HG03039 (cell line): ENCODE data around the gene MEST.
"Not testable (repeated sequence)": the region's sequence is repeated elsewhere in the genome, so short reads cannot be mapped to it uniquely, and the experiment has no call there.

ENCODE experiments used
- ATAC-seq: cut with Tn5 transposase; IDR thresholded peaks from one replicate; pipeline ENCODE4 v1.9.1; 2021; ENCODE audit warnings: mild to moderate bottlenecking, moderate library complexity; ENCODE audit not compliant: unreplicated experiment

MEST gene, protein sequence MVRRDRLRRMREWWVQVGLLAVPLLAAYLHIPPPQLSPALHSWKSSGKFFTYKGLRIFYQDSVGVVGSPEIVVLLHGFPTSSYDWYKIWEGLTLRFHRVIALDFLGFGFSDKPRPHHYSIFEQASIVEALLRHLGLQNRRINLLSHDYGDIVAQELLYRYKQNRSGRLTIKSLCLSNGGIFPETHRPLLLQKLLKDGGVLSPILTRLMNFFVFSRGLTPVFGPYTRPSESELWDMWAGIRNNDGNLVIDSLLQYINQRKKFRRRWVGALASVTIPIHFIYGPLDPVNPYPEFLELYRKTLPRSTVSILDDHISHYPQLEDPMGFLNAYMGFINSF

DNA sequence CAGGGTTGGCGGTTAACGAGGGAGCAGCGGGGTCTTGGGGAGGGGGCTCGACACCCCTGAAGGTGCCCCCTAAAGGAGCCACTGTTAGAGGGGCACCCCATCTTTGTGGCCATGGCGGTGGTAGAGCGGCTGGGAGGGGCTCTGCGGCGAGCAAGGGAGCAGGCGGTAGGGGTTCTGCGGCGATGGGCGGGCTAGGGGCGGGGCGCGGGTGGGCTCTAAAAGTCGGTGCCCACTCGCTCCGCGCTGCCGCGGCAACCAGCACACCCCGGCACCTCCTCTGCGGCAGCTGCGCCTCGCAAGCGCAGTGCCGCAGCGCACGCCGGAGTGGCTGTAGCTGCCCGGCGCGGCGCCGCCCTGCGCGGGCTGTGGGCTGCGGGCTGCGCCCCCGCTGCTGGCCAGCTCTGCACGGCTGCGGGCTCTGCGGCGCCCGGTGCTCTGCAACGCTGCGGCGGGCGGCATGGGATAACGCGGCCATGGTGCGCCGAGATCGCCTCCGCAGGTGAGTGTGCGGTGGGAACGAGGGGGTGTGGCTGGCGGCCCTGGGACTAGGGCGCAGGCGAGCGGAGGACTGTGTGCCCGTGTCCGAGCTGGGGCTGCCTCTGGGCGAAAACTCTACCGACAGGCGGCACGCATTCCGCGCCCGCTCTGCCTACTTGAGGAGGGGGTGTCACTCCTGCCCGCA, at the start of gene MEST:
TSS of gene MEST (plus strand) at position 245 of the 682 bp plus-strand sequence. CDS start at position 474, 229 bp downstream.
- ATAC-seq: no peak

DNA sequence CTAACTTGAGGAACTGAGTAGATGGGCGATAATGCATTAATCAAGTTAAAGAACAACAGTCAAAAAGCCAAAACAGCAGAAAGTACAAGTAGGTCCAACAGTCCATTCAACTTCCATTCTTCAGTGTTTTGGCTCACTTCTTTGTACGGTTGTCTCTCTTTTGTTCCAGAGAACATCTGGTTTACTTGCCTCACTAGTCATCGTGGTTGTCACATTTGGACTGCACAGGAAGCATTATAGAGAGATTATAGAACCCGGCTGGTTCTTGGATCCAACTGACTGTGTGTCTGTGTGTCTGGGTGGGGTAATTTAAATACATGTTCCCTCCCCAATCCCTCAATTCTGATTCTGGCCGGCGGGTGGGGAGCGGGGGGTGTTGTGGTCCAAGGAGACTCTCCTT, 49.3 kb upstream of the MEST start:
- no peak for ATAC-seq

DNA sequence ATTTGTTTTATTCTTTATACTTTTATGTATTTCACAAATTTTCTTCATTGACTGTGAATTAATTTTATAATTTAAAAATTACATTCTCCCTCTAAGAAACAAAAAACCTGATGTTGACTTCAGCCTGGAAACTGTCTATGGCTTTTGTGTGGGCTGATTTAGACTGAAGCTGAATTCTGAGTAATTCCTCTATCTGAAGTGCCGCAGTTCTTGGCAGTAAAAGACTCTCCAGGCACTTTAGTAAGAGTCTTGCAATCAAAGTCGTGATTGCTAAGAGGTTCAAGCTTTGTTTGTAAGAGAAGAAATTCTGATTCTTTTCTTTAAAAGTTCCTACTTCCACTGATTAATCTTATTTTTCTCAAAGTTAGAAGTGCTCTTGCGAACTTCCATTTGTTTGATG, 47.7 kb upstream of the MEST start:
- ATAC-seq: no peak

DNA sequence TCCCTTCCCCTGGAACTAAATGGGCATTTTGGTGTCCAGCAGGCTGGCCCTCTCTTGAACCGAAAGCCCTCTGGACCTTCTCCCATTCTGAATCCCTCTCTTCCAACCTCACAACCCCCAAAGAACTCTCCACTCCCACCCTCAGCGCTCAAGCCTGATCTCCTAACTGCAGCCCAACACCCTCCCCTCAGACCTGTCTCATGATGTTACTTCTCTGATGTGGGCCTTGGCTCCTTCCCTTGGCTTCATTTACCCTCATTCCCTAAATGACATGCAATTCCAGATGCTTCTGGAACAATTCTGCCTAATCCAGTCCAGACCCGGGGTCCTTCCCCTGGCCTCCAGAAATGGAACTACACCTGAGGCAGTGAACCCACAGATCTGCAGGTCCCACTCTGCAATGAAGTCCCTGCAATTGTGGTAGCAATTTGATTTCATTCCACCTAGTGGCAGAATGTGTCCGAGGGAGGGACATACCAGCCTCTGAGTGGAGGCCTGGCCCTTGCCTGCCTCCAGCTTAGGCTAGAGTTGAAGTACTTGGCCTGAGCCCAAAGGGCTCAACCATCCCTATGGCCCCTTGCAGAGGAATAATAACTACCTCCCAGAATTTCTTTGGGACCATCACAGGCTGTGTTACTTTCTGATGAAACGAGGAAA, 47.0 kb upstream of the MEST start:
- ATAC-seq: no peak

DNA sequence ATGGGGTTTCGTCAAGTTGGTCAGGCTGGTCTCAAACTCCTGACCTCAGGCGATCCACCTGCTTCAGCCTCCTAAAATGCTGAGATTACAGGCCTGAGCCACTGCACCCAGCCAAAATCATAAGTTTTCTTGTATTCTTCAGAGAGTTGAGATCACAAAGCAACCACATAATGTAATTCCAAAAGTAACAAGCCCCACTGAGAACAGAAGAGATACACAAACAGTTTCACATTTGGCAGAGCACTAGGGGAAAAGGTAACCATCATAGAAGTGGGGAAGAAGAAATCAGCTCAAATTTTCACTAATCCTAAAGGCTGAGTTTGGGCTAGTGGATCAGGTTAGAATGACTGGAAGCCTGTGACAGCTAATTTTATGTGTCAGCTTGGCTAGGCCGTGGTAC, 45.6 kb upstream of the MEST start:
- no peak for ATAC-seq

DNA sequence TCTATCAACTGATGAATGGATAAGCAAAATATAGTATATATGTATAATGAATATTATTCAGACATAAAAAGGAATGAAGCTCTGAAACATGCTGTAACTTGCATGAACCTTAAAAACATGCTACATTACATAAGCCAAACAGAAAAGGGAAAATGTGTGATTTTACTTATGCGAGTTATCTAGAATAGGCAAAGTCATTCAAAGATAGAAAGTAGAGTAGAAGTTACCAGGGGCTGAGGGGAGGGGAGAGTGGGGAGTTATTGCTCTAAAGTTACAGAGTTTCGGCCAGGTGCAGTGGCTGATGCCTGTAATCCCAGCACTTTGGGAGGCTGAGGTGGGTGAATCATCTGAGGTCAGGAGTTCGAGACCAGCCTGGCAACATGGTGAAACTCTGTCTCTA, 40.5 kb upstream of the MEST start:
- ATAC-seq: not testable (repeated sequence)

DNA sequence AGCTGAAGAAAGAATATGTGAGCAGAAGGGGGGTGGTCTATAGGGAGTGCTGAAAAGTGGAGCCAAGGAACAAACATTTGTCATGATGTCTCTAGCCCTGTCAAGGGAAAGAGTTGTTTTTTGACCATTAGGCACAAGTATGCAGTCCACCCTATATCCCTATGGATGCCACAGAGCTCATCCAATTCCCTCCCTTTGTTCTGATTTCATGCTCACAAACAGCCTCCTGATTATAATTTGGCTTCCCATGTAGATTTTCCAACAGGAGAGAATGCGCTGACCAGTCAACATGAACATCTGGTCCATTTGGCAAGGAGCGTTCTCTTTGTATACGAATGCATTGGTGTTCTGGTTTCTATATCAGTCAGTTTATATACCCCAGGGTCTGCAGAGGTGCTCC, 38.9 kb upstream of the MEST start:
- no peak for ATAC-seq

DNA sequence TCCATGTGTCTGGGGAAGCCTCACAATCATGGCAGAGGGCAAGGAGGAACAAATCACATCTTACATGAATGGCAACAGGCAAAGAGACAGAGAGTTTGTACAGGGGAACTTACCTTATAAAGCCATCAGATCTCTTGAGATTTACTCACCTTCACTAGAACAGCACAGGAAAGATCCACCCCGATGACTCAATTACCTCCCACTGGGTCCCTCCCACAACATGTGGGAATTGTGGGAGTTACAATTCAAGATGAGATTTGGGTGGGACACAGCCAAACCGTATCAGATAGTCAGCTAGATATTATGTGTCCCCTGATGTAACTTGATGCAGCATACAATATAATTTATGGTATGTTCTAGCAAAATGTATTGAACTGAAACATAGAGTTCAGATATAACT, 36.9 kb upstream of the MEST start:
- no peak for ATAC-seq

DNA sequence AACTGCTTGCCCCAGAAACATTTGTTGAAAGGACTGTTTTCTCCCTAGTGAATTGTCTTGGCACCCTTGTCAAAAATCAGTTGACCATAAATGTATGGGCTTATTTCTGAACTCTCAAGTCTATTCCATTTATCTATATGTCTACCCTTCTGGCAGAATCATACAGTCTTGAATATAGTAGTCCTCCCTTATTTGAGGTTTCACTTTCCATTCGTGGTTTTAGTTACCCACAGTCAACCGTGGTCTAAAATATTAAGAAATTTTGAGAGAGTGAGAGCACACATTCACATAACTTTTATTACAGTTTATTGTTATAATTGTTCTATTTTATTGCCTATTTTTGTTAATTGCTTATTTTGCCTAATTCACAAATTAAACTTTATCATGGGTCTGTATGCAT, 33.6 kb upstream of the MEST start:
- no peak for ATAC-seq

DNA sequence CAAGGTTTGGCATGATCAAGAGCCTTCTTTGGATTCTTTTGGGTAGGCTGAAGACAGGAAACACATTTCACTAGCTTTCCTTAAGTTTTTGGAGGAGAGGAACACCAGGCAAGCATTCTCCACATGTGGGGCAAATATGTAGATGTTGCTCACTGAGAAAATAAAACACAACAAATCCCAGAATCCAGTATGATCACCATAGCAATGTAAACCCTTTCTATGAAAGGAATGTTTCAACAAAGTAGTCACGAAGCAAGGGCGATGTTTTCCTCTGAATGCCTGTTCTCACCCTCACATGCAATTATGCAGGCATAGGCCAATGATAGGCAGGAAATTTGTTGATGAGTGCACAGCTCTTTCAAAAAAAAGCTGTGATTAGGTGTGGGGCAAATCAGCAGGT, 30.6 kb upstream of the MEST start:
- ATAC-seq: no peak

DNA sequence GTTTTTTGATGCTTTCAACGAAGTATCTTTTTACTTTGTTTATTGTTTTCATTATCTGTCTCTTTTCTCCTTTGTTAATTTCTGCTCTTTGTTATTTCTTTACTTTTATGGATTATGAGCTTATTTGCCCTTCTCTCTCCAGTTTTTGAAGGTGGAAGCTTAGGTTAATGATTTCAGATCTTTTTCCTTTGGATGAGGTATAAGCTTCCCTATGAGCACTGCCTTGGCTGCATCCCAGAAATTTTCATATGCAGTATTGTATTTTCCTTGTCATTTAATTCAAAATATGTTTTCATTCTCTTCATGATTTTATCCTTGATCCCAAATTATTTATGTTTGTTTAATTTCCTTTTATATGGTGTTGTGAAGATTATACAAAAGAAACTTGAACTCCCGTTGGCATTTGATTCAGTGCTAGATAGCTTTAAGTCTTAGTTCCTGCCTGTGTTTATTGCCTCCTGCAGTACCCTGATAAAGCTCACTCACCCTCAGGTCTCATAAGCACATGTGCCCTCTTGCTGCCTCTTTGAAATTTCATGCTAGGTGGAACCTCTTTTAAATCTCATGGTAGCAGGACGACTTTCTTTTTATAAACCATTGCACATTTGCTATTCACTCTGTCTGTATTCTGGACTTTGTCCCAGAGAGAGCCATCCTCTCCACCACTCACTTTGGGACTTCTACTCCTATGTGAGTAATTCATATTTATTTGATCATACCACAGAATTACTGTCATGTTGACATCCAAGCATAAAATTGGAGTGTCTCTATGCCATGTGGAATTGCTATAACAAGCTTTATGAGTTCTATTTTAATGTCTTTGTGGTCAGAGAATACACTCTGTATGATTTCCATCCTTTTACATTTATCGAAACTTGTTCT, 28.1 kb upstream of the MEST start:
- no peak for ATAC-seq

DNA sequence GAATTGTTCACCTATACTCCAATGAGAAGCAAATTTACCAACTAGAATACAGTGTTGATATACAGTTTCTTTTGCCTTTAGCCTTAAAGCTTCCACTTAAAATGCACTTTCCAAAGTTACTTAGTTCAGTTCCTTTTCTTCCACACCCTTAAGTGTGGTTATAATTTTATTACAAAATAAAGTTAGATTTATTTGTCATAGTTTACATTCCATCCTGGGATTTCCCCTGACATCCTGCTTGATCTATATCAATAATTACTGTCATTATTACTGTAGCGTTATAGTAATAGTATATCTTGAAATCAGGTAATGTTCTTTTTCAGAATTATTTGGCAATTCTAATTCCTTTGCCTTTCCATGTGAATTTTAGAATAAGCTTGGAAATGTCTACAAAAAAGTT, 23.3 kb upstream of the MEST start:
- no peak for ATAC-seq

DNA sequence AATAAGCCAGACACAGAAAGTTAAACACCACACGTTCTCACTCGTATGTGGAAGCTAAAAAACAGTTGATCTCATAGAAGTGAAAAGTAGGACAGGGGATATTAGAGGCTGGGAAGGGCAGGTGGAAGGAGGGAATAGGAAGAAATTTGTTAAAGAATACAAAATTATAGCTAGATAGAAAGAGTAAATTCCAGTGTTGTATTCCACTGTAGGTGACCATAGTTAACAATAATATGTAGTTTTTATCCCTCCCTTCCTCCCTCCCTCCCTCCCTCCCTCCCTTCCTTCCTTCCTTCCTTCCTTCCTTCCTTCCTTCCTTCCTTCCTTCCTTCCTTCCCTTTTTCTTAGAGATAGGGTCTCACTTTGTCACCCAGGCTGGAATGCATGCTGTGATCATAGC, 19.9 kb upstream of the MEST start:
- ATAC-seq: no peak

DNA sequence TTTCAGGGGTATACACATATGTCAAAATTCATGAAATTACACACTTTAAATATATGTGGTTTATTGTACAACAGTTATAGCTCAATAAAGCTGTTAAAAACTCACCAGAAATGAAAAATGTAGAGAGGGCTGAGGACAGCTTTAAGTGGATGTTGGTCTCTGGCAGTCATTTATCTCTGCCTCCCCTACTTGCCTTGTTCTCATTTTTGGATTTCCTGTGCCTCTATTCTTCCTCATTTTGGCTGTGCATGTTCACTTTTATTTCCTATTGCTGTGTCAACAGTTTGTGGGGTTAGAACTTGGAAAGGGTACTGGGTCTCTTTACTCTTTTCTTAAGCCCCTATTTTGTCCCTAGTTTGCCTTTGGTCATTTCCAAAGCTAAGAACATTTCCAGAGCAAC, 18.6 kb upstream of the MEST start:
- ATAC-seq: no peak

DNA sequence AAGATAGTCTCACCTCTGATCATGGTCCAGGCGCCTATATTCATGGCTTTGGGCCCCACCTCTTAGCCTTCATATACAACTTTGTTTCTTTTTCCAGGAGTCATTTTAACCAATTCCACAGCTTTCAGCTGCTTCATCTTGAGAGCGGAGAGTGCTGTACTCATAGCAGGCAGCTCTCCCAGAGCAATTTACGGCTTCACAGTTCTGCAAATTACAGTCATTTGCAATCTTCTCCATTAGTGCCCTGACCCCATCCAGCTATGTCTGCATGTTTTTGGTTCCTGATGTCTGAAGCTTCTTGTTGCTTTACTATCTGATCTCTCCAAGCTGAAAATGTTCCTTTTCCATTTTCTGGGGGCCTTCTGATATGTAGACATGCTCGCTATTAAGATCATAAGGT, 18.0 kb upstream of the MEST start:
- no peak for ATAC-seq

DNA sequence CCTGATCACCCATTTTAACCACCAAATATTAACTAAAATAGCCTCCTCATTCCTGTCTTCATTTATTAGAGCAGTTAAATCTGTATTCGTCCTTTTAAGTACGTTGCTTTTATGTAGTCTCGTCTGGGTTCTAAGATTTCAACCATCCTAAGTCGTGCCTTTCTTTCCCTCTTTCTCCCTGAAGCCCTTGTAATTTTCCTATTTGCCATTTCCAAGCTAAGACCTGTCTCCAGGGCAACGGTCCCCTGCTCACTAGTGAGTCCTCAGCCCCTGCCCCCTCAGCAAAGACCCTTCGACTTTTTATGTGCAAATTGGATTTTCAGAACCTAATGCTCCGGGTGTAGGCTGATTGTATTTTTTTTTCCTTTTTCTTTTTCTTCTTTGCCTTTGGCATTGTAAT, 16.1 kb upstream of the MEST start:
- ATAC-seq: no peak

DNA sequence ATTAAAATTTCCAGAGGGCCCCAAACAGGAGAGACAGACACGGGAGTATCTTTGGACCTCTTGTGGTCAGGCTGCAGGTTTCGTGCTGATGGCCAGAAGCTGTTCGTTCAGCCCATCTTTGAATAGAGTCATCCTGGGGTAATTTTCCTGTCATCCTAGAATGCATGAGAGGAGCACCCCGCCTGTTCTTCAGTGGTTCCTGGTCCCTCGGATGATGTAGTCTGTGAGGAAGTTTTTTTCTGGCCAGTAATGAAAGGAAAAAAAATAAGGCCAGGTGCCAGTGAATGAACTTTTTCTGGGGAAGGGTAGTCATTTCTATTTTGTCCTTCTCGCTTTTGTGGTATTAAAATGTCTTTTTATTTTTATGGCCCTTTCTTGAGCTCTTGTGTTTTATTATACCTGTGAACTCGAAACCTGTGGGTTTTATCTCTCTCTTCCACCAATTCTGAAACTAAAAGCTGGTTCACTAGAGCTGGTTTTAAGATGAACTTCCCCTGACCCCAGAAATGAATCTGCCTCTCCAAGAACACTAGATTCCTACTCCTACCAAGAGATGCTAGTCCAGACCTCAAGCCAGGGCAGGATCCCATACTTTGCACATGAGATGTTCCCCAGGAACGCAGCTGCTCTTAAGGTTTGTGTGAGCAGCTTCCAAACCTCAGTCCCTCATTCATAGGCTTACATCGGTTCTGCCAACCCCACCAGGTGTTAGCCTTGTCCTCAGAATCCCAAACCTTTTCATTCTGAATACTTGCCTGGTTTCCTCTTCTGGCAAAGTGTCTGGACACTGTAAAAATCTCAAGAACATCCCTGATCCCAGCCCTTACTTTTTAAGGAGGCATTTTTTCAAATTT, 15.4 kb upstream of the MEST start:
- ATAC-seq: peak; percentile 72

DNA sequence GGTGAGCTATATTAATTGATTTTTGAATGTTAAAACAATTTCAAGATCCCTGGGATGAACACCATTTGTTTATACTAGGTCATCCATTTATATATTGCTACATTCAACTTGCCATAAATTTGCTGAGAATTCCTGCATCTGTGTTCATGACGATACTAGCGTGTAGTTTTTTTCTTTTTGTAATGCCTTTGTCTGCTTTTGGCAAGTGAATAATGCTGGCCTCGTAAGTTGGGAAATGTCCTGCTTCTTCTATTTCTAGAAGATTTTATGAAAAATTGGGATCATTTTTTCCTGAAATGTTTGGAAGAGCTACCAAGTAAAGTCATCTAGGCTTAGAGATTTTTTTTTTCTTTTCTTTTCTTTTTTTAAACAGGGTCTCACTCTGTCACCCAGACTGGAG, 12.9 kb upstream of the MEST start:
- ATAC-seq: no peak

DNA sequence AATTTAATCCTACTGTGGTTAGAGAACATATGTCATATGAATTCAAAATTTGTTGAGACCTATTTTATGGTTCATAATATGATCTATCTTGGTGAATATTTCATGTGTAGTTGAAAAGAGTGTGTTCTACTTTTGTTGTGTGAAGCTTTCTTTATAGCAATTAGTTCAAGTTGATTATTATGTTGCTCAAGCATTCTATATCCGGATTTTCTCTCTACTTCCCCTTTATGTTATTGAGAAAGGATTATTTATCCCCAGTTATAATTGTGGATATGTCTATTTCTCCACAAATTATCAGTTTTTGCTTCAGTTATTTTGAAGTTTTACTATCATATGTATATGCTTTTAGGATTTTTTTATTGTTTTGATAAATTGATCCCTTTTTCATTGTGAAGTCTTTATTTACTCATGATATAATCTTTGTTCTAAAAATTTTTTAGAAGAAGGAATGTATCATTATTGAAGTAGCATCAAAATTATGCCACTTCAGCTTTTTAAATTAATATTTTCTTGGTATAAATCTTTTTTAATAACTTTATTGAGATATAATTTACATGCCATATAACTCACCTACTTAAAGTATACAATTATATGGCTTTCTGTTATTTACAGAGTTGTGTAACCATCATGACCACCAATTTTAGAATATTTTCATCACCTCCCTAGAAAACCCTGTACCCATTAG, 12.0 kb upstream of the MEST start:
- ATAC-seq: no peak

DNA sequence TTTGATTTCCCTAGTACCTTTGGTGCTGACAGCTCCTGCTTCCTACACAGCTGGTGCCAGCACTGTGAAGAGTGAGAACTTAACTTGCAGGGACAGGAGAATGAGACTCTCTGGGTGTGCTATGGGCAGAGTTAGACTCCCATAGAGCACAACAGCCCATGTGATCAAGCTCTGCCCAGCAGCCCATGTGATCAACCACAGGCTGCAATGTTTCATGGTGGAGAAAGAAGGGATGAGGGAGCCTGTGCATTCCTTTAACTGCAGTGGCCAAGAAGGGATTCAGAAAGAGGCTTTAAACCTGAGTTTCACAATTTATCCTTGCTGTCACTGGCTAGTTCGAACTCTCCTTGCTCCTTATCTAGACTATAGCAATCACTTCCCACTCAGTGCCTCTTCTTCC, 10.0 kb upstream of the MEST start:
- no peak for ATAC-seq
